ENCODE results near the gene AUTS2.

AUTS2 gene

GRCh38 chr7:70015353-70015752 lies 417.1 kb downstream of the AUTS2 start:
- DNase-seq = no peak

GRCh38 chr7:70016044-70016770 lies 417.9 kb downstream of the AUTS2 start:
- no peak for DNase-seq

- no peak for DNase-seq
Measured at GRCh38 chr7:70017357-70017756, 419.1 kb downstream of the AUTS2 start.

DNA sequence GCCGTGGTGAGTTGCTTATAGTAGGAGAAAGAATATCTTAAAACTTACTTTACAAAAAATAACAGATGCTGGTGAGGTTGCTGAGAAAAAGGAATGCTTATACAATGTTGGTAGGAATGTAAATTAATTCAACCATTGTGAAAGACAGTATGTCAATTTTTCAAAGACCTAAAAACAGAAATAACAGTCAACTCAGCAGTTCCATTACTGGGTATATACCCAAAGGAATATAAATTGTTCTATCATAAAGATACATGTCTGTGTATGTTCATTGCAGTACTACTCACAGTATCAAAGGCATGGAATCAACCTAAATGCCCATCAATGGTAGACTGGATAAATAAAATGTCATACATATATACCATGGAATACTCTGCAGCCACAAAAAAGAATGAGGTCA lies 420.4 kb downstream of the AUTS2 start:
- no peak for DNase-seq

- DNase-seq = no peak
Measured at GRCh38 chr7:70027867-70028266, 429.6 kb downstream of the AUTS2 start.

DNA sequence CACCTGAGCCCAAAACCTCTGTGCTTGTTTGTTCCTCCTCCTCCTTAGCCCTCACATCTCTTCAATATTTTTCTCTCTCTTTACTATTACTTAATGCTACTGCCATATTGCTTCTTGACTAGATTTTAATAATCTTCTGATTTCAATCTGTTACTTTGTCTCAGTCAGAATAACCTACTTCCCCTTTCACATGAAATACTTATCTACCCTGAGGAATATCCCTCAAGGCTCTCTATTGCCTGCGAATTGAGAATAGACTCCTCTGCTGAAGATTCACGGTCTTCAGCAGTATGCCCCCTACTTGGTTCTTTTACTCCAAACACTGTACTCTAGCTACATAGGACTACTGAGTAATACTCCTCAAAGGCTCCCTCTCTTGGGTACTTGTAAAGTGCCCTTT lies 430.3 kb downstream of the AUTS2 start:
- no peak for DNase-seq

GRCh38 chr7:70029993-70030392 lies 431.7 kb downstream of the AUTS2 start:
- DNase-seq = no peak

DNA sequence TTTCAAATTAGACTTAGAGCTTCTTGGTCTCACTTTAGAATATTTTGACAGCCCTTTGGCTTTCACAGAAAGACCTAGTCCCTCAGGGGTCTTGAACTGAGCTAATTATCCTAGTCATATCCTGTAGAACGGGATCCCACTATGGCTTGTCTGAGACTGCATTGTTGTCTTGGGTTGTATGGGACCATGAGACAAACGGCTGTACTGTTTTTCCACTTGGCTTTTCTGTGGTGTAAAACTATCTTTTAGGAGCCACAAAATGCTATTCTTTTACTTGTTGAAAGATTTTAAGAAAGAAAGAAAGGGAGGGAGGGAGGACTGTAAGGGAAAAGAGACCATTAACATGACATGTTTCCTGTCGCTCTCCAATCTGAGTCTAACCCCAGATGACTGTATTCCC lies 432.5 kb downstream of the AUTS2 start:
- DNase-seq = no peak

DNA sequence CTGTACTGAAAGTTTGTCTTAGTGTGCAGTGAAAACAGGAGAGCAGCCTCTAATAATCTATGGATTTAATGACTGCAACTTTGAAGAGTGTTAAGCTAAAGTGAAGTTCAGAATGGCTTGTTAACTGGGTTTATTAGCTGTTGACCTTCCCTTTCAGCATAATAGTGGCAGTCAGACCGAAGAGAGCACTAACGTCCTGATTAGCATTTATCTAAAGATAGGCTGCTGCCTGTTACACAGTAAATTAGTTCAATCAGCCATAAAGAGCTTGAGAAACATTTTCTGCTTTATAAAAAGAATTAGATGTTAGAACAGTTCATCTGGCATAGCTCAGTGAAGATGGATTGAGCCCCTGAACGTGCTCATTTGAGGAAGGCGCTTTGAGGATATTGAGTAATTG lies 433.0 kb downstream of the AUTS2 start:
- DNase-seq = no peak

DNA sequence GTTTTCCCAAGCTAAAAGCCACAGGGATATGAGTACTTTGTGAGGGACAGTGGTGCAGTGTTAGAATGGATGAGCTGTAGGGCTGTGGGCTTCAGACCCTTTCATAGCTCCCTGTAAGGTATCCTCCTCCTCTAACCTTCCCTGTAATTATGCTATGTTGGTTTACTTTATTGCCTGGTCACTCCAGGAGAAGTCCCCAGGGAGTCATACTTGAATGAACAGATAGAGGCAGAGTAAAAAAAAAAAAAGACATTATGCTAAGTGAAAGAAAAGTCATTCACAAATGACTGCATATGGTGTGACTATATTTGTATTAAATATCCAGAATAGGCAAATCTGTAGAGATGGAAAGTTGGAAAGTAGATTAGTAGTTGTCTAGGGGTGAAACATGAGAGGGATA lies 434.4 kb downstream of the AUTS2 start:
- DNase-seq = no peak

DNA sequence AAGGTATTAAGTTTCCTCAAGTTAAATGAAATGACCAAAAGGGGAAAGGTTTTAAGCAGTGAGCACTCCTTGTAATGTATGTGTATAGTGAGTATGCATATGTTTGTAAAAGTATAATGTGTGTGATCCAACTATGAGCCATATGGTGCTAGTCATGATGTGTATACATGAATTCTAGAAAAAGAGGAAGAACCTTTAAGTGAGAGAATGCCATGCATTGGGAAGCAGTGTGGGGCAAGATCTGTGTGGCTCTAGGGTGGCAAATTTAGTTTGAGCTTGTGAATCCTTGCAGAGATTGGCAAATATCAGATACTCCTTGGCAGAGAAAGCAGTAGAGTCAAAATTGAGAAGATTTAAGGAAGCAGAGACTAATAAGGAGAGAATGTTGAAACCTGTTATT lies 435.0 kb downstream of the AUTS2 start:
- no peak for DNase-seq

DNA sequence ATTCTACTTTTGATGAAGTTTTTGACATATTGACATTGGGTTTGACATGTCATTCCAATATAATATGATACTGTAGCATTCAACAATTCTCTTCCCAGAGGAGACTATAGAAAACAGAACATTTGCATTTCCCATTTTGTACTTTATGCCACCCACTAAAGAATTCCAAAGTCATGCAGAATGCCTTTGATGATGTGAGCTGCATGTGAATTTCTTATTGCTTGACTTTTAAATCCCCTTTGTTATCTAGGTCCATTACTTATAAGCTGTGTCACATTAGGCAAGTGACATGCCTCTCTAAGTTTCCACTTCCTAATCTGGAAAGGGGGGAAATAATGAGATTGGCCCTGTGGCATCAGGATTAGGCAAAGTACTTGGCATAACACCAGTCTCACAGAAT lies 436.7 kb downstream of the AUTS2 start:
- no peak for DNase-seq

DNA sequence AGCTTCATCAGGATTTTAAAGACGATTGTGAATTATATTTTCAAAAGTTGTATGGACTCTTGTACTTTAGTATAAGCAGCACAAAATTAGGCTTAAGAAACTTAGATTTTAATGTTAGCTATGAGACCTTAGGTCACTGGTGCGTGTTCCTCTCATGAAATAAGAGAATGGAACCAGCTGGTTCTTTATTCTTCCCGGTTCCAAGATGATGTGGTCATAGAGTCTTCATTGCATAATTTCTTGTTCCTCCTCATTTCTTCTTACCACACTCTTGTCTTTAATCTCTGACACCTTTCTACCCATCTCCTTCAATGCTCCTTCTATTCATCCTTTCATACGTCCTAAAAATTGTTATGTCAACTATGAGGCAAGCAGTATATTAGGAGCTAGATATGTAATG lies 437.2 kb downstream of the AUTS2 start:
- no peak for DNase-seq

GRCh38 chr7:70035955-70036354 lies 437.7 kb downstream of the AUTS2 start:
- DNase-seq = no peak

DNA sequence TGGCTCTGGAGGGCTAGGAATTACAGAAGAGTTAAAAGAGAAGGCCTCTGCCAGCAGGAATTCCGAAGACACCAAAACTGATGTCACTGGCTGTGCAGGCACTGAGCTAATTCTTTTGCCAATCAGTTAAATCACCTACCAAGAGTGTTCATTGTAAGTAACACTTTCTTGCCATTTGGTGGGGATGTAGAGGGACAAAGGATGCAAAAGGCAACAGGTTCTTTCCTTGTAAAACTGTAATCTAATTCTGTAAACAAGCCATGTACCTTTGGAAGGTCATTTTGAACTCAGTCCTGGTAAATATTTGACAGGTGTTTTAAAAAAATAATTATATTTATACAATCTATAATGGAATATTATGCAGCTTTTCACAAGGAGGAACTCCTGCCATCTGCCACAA lies 438.4 kb downstream of the AUTS2 start:
- DNase-seq = no peak

- DNase-seq = no peak
Measured at GRCh38 chr7:70037171-70037933, 439.1 kb downstream of the AUTS2 start.

DNA sequence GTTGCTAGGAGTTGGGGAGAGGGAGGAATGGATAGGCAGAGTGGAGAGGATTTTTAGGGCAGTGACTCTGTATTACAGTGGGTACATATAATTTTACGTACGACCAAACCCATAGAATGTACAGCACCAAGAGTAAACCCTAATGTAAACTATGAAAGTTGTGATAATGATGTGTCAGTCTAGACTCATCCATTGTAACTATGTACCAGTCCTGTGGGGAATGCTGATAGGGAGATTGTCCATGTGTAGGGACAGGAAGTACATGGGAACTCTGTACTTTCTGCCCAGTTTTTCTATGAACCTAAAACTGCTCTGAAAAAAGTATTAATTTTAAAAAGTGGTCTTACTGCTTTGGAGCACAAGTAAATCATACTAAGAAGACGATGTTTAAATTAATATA lies 441.8 kb downstream of the AUTS2 start:
- no peak for DNase-seq

DNA sequence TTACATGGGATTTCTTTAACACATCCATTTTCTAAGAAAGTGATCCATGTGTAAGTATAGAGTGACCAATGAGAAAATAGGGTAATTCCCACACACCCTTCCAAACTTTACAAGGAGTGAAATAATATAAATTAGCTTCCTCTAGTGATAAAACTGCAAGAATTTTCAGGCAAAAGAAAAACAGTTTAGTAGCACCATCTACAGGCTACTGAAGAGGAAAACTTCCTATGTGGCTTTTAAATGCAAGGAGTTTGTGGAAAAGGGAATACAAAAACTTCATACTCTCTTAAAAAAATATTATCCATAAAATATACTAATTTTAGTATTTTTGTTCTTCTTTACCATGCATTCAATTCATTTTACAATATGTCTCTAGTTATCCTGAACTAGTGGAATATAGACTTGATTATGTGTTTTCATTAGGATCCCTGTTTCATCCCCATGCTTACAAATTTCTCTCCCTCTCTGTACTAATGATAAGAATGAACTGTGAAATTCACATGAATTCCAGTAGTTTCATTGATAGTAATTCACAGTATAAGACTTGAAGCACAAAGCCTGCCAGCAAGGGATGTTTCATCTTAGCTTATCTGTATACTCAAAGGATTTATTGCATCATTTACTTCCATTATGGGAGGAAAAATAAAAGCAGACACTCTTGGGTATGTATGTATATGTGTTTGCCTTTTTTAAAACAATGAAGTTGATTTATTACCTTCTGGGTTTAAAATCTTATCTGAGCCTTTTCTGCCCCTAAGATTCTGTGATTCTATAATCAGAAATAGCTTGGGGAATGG lies 442.9 kb downstream of the AUTS2 start:
- DNase-seq = no peak

GRCh38 chr7:70042533-70042932 lies 444.3 kb downstream of the AUTS2 start:
- no peak for DNase-seq

DNA sequence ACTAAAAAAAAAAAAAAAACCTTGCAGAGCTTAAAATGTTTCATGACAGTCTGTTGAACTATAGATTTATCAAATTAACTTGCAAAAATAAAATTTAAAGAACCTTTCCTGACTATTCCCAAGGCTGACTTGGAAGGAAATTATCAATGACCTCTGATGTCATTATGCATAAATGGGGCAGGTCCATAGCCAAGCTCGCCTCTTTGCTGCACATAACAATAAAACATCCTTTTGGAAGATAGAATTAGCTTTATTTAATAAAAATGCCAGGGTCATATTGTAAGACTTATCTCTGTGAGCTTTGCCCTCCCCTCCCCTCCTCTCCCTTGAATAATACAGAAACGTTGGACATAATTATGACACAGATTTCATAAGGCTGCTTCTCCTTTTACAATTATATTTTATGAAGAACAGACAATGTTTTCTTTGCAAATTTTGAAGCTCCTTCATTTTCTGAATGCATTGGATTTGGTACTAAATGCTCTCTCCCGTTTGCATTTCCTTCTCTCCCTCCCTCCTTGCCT lies 444.8 kb downstream of the AUTS2 start:
- no peak for DNase-seq

- no peak for DNase-seq
Measured at GRCh38 chr7:70044064-70044463, 445.8 kb downstream of the AUTS2 start.

- DNase-seq = no peak
Measured at GRCh38 chr7:70044525-70044924, 446.2 kb downstream of the AUTS2 start.

- DNase-seq = no peak
Measured at GRCh38 chr7:70044981-70045380, 446.7 kb downstream of the AUTS2 start.

DNA sequence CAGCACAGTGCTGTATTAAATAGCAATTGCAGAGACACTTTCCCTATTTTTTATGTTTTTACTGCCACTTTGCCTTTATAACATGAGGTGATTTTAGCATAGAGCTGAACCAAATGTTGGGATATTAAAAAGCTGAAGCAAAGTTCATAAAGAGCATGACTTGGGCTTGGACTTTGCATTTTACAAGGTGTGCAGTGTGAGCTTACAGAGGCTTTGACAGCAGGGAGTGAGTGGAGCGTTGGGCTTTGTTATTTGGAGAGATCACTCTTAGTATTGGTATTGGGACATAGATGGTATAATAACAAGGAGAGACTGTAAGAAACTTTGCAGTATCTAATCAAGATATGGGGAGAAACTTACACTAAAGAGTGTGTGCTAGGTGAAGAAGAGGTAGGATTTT lies 449.1 kb downstream of the AUTS2 start:
- DNase-seq = no peak
